ENCODE measurements around the gene KATNB1. TPM values are rescaled to one million over a fixed set of nuclear protein-coding genes. Genes with fewer than 3 reads are reported as not detected.
"Not testable (repeated sequence)": the region's sequence is repeated elsewhere in the genome, so short reads cannot be mapped to it uniquely, and the experiment has no call there.

Gene KATNB1
- total RNA-seq, 1 experiment from 2014 or later, result 32.2 TPM

DNA sequence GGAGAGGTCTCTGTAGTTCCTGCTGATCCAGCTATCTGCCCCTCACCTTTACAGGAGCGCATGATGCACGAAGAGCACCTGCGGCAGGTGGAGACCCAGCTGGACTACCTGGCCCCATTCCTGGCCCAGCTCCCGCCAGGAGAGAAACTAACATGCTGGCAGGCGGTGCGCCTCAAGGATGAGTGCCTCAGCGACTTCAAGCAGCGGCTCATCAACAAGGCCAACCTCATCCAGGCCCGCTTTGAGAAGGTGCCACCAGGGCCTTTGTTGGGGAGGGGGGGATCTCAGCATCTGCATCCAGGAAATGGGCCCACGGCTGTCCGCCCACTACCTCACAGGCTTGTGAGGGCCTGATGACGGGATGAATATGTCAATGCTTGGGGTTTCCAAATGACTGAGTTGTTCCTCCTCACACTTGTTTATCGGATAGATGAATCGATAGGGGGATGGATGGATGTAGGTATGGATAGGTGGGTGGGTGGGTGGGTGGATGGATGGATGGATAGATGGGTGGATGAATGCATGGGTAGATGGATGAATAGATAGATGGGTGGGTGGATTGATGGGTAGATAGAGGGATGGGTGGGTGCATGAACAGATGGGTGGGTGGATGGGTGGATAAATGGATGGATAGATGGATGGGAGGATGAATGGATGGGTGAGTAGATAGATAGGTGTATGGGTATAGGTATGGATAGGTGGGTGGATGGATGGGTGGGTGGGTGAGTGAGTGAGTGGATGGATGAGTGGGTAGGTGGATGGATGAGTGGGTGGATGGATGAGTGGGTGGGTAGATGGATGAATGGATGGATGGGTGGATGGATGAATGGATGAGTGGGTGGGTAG, 7.0 kb upstream of the KATNB1 start (continued):
- TF ChIP-seq, protein P1, sequence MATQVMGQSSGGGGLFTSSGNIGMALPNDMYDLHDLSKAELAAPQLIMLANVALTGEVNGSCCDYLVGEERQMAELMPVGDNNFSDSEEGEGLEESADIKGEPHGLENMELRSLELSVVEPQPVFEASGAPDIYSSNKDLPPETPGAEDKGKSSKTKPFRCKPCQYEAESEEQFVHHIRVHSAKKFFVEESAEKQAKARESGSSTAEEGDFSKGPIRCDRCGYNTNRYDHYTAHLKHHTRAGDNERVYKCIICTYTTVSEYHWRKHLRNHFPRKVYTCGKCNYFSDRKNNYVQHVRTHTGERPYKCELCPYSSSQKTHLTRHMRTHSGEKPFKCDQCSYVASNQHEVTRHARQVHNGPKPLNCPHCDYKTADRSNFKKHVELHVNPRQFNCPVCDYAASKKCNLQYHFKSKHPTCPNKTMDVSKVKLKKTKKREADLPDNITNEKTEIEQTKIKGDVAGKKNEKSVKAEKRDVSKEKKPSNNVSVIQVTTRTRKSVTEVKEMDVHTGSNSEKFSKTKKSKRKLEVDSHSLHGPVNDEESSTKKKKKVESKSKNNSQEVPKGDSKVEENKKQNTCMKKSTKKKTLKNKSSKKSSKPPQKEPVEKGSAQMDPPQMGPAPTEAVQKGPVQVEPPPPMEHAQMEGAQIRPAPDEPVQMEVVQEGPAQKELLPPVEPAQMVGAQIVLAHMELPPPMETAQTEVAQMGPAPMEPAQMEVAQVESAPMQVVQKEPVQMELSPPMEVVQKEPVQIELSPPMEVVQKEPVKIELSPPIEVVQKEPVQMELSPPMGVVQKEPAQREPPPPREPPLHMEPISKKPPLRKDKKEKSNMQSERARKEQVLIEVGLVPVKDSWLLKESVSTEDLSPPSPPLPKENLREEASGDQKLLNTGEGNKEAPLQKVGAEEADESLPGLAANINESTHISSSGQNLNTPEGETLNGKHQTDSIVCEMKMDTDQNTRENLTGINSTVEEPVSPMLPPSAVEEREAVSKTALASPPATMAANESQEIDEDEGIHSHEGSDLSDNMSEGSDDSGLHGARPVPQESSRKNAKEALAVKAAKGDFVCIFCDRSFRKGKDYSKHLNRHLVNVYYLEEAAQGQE (IDR thresholded peaks at IDR 0.05; ENCODE audit: low read depth), result no peak

- ChIA-PET POLR2A (no interaction called here), RAD21 (ENCODE audit: low non-redundant PET in 1 of 2, low total read pairs in 2 of 2, uncharacterized antibody in 2 of 2, unreplicated experiment in 2 of 2) (no interaction called here), CTCF (no interaction called here)
- TF ChIP-seq EGR1 (IDR thresholded peaks at IDR 0.05; ENCODE audit: low read depth) (no peak), JUND (IDR thresholded peaks at IDR 0.05) (no peak), CEBPB (IDR thresholded peaks at IDR 0.05; ENCODE audit: low read depth) (no peak), CBX3 (IDR thresholded peaks at IDR 0.05; ENCODE audit: low read depth) (no peak), POLR2AphosphoS5 (IDR thresholded peaks at IDR 0.05; ENCODE audit: low read depth, low read length) (no peak)
- Histone ChIP-seq H3K9me2 (ENCODE audit: insufficient read depth) (no peaks in the 10 kb centered on the region), H3K4me1 (ENCODE audit: control insufficient read depth in 1 of 2, insufficient read depth in 2 of 2, low read length in 2 of 2) (peaks cover 0 to 4% of the 10 kb centered on the region in 2 experiments; a peak in 3 of 4 replicates), H3K79me2 (ENCODE audit: insufficient read depth, low read length) (no peaks in the 10 kb centered on the region), H4K20me1 (ENCODE audit: insufficient read depth) (no peaks in the 10 kb centered on the region), H3K36me3 (ENCODE audit: control insufficient read depth in 1 of 2, insufficient read depth in 2 of 2, low read length in 2 of 2) (no peaks in the 10 kb centered on the region), H3K4me2 (ENCODE audit: low read length) (no peak overlapping the region), H3K27ac (ENCODE audit: low read depth, low read length) (no peak overlapping the region), H3K27me3 (ENCODE audit: insufficient read depth, low read length) (no peaks in the 10 kb centered on the region), H2AFZ (ENCODE audit: low read depth, low read length, poor library complexity, severe bottlenecking) (no peak overlapping the region), H3K4me3 (replicated peaks in 1 of 2; ENCODE audit: low read depth in 1 of 2, low read length in 2 of 2) (no peak overlapping the region), H3K9me3 (ENCODE audit: control insufficient read depth in 1 of 2, insufficient read depth in 1 of 2, low read depth in 1 of 2, low read length in 2 of 2) (no peaks in the 10 kb centered on the region), H3K9ac (ENCODE audit: low read length) (no peak overlapping the region)
- no TSS peak for BruUV-seq (replicated peaks)
- no peak for DNase-seq (ENCODE audit: low read depth, low spot score)
- no peak for ATAC-seq
- intact Hi-C loops (cut with micrococcal nuclease), result loop anchor here (10.0 kb wide), 1 partner anchor 276 kb away; the partner anchor contains the start of genes USB1 and ZNF319
Observed at GRCh38 chr16:57729182-57729484, 6.4 kb upstream of the KATNB1 start.

DNA sequence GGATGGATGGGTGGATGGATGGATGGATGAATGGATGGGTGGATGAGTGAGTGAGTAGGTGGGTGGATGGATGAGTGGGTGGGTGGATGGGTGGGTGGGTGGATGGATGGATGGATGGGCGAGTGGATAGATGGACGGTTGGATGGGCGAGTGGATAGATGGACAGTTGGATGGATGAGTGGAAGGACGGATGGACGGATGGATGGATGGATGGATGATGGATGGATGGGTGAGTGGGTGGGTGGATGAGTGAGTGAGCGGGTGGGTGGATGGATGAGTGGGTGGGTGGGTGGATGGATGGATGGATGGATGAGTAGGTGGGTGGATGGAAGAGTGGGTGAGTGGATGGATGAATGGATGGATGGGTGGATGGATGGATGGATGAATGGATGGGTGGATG, 5.7 kb upstream of the KATNB1 start:
- intact Hi-C loops (cut with micrococcal nuclease), result loop anchor here (10.0 kb wide), 1 partner anchor 275 kb away; the partner anchor contains the start of genes USB1 and ZNF319
- H3K4me1 ChIP-seq (ENCODE audit: control insufficient read depth in 1 of 2, insufficient read depth in 2 of 2, low read length in 2 of 2); ATAC-seq; H3K27ac ChIP-seq (ENCODE audit: low read depth, low read length); CTCF ChIA-PET; H3K9me3 ChIP-seq (ENCODE audit: control insufficient read depth in 1 of 2, insufficient read depth in 1 of 2, low read depth in 1 of 2, low read length in 2 of 2); H4K20me1 ChIP-seq (ENCODE audit: insufficient read depth); POLR2A ChIA-PET; H2AFZ ChIP-seq (ENCODE audit: low read depth, low read length, poor library complexity, severe bottlenecking); BruUV-seq (replicated peaks); RAD21 ChIA-PET (ENCODE audit: low non-redundant PET in 1 of 2, low total read pairs in 2 of 2, uncharacterized antibody in 2 of 2, unreplicated experiment in 2 of 2); H3K79me2 ChIP-seq (ENCODE audit: insufficient read depth, low read length); H3K27me3 ChIP-seq (ENCODE audit: insufficient read depth, low read length); H3K4me2 ChIP-seq (ENCODE audit: low read length); H3K9me2 ChIP-seq (ENCODE audit: insufficient read depth); H3K4me3 ChIP-seq (replicated peaks in 1 of 2; ENCODE audit: low read depth in 1 of 2, low read length in 2 of 2); H3K9ac ChIP-seq (ENCODE audit: low read length); DNase-seq (ENCODE audit: low read depth, low spot score); H3K36me3 ChIP-seq (ENCODE audit: control insufficient read depth in 1 of 2, insufficient read depth in 2 of 2, low read length in 2 of 2): not testable (repeated sequence)
